ENCODE data around the gene SALL4.

DNA sequence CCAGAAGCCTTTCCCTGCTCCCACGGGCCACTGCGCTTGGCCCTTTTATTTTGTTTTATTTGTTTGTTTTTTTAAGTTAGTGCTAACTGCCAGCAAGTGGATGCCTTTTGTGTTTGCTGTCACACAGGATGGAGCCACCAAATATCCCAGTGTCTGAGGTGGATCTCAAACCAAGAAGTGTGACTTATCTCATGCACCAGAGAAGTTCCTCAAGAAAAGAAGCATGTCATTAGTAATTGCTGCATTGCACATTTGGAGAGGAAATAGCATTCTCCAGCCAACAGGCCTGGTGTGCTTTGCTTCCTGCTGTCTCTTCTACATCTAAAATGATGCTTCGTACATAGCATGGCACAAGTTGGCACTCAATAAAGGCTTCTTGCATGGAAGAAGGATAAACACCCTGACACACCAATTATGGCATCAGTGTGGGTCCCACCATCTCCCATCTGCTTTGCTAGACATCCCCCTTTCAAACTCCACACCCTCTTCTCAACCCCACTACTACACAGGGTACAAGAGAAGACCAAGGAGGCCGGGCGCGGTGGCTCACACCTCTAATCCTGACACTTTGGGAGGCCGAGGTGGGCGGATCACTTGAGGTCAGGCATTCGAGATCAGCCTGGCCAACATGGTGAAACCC lies 32.2 kb downstream of the SALL4 start:
- TF ChIP-seq GATA2 (IDR thresholded peaks at IDR 0.05; ENCODE audit: low read depth, low read length) (no peak), GATA3 (IDR thresholded peaks at IDR 0.05; ENCODE audit: low read depth, low read length) (no peak)

All from SH-SY5Y (cell line).